HPDE6-E6E7 (cell line): ENCODE results near the gene GRIN1.

Experiments used
- DNase-seq: peaks from one replicate; pipeline ENCODE4 v3.0.0; 2011; ENCODE audit warnings: missing footprints; ENCODE audit errors: extremely low spot score

Gene GRIN1

DNA sequence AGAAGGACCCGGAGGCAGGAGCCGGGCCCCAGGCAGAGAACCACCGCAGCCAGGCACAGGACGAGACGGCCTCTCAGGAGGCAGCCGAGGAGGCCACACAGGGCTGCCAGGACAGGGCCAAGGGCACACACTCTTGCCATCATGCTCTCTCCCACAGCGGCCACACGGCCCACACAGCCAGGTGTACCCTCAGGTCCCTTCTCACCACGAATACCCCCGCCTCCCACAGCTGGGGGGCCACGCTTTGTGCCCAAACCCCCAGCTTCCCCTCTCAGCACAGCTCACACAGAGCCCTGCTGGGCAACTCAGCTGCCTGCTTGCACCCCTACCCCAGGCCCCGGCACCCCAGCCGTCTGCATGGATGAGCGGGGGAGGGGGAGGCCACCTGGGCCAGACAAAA is 54.8 kb downstream of the GRIN1 start:
- DNase-seq: no peak

- DNase-seq: no peak
These were observed 55.4 kb downstream of the GRIN1 start for GRCh38 chr9:137194388-137194787.

DNA sequence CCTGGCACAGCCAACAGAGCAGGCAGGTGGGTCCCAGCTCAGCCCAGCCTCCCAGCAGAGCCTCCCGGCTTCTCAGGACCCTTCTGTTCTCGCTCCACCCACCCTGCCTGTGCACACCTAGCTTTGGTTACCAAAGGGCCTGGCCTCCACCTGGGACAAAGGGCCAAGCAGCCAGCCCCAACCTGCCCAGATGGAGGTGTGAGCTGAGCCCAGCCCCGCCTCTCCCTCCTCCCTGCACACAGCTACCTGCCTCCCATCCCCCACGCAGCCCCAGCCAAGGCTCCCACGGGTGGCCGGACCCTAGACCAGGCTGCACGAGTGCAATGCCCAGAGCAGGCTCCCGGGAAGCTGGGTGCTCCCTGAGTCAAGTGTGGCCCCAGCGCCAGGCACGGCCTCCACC is 56.0 kb downstream of the GRIN1 start:
- no peak for DNase-seq

DNA sequence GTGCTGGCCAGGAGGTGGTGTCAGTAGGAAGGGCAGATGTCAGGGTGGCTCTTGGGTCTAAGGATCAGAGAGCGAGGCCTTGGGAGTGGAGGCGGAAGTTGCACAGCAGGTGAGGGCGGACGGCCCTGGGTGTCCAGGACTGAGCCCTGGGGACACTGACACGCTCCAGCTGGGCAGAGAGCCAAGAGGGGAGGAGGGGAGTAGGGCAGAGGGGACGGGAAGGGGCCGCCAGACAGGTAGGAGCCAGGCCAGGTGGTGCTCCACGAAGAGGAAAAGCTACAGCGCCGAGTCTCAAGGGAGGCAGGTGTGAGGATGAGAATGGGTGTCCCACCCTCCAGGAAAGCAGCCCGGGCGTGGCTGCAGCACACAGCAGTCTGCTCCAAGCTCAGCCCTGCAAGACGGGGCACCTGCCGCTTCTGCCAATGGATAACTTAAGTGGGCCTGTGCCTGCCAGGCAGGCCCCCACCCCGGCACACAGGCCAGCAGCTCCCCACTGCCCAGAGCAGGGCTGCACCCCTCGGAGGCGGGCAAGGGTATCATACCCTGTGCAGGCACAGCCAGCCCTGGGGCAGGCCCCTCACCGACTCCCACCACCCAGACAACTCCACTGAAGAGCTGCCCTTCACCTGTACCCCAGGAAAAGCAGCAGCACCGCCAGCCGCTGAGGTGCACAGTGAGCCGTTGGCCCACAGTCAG is 56.7 kb downstream of the GRIN1 start:
- DNase-seq: no peak

- DNase-seq: no peak
These were observed 59.3 kb downstream of the GRIN1 start for GRCh38 chr9:137198051-137198901.

- DNase-seq: no peak
These were observed 59.9 kb downstream of the GRIN1 start for GRCh38 chr9:137198902-137199283.

DNA sequence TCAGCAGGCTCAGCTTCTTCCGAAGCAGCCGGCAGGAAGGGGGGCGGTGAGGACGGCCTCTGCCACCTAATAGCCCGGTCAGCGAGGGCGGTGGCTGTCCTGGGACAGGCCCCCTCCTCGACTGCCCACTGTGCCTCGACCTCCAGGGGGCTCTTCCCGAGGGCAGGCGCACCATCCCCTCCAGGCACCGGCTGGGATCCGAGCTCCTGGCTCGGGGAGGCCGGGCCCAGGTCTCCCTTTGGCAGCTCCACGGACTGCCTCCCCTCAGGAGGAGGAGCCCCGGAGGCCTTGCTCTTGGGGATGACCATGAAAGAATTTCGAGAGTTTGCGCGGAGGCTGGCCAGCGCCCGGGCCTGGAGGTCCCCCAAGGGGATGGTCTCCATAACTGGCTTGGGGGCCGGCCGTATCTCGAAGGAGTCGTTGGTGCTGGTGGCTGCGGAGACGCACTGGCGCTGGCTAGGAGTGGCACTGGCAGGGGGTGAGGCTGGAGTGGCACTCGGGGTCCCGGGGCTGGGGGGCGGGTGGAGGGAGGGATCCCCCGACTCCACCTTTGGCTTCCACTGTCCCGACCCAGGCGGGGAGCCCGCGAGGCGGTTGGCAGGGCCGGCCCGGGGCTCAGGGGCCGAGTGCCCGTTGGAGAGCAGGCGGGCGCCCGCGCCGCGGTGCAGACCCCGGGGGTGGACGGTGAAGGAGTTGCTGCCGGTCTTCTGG is 60.6 kb downstream of the GRIN1 start:
- DNase-seq: no peak

DNA sequence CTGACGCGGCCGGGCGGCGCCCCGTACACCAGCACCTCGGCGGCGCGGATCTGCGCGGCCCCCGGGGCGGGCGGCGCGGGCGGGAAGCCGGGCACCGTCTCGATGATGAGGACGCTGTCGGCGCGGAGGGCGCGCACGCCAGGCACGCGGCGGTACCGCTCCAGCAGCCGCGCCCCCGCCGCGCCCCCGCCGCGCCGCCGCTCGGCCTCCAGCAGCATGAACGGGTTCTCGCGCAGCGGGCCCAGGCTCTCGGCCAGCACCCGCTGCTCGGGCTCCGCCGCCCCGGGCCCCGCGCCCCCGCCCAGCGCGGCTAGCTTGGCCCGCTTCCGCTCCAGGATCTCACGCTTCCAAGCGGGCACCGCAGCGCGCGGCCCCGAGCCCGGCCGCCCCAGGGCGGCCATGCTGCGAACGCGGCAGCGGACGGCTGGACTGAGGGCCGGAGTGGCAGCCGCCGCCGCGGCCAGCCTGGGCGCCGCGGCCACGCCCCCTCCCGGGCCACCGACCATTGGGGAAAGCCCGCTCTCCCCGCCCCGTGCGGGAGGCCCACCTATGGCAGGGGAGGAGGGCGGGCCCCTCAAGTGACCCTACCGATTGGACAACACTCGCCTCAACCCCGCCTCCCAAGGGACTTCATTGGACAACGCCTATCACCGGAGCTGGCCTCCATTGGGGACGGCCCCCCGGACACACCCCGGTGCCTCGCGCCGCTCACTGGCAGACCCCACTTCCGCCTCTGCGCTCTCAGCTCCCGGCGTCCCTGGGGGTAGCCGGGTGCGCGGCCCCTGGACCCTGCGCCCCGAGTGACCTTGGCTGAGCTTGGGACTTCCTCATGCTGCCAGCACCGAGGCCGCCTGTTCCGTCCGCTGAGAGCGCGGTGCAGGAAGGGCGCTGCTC is 61.6 kb downstream of the GRIN1 start, which contains the start of gene TPRN:
Gene TPRN, minus strand, starts transcription at position 431 of the 894 bp plus-strand sequence. Its CDS starts 30 bp downstream, at position 401.
- peak; percentile 100 for DNase-seq

- no peak for DNase-seq
These were observed 62.4 kb downstream of the GRIN1 start for GRCh38 chr9:137201205-137201868.

DNA sequence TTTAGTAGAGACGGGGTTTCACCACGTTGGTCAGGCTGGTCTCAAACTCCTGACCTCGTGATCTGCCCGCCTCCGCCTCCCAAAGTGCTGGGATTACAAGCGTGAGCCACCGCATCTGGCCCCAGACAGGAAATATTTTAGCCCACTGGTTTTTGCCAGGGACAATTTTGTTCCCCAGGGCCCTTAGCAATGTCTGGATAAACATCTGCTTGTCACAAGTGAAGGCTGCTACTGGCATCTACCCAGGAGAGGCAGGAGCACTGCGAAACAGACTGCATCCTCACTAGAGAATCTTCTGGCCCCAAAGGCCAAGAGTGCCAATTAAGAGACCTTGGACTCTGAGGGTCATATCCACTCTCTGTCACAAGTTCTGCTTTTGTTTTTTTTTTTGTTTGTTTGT is 64.0 kb downstream of the GRIN1 start:
- no peak for DNase-seq

DNA sequence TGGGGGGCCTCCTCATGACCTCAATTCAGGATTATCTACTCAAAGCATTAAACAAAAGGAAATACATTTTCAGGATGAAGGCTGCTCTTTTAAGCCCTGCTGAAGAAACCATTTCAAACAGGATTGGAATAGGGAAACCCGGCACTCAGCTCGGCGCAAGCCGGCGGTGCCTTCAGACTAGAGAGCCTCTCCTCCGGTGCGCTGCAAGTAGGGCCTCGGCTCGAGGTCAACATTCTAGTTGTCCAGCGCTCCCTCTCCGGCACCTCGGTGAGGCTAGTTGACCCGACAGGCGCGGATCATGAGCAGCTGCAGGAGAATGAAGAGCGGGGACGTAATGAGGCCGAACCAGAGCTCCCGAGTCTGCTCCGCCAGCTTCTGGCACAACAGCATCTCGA is 65.8 kb downstream of the GRIN1 start:
- no peak for DNase-seq

DNA sequence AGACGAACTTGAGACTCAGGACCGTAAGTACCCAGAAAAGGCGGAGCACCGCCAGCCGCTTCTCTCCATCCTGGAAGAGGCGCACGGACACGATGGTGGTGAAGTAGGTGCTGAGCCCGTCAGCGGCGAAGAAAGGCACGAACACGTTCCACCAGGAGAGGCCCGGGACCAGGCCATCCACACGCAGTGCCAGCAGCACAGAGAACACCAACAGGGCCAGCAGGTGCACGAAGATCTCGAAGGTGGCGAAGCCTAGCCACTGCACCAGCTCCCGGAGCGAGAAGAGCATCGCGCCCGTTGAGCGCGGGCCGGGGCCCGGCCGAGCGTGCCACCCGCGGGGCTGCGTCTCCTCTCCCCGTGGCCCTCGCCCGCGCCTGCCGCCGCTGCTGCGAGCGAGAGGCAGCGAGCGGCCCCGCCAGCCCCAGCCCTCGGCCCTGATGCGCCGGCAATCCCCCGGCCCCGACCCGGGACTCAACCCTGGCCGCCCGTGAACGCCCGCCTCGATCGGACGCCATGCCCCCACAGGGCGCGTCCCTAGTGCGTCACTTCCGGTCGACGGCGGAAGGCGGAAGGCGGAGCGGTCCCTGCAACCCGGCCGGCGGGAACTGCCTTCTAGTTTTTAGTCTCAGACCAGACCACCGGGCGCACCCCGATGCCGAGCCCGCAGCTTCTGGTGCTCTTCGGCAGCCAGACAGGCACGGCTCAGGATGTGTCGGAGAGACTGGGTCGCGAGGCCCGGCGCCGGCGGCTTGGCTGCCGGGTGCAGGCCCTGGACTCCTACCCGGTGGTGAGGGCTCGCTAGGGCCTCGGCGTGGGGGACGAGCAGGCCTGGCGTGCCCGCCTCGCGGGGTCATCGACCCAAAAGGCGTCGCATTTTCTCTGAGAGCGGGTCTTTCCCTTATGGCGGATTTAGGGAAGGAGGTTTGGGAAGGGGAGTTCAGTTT is 66.4 kb downstream of the GRIN1 start, which contains the start of the genes NDOR1 and TMEM203:
Gene NDOR1, plus strand, starts transcription at position 575 of the 944 bp plus-strand sequence. Its CDS starts 78 bp downstream, at position 653.
Gene TMEM203, minus strand, starts transcription at position 523 of the 944 bp plus-strand sequence. Its CDS starts 234 bp downstream, at position 289.
- DNase-seq: peak; percentile 90

DNA sequence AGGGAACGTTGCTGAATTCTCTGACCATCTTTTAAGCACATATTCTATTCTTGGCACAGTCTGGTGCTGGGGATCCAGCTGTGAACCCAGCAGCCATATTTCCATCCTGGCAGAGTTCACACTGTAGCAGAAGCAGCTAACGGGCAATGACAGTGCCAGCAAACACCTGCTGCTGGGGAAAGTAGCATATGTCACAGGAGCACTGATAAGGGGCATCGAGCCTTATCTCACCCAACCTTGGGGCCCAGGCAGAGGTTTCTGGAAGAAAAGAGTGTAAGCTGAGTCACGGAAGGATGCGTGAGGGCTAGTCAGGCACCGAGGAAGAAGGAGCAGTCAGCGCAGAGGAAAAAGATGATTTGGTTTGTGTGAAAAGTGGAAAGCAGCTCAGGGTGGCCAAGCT is 67.6 kb downstream of the GRIN1 start:
- no peak for DNase-seq

- no peak for DNase-seq
These were observed 72.6 kb downstream of the GRIN1 start for GRCh38 chr9:137211532-137211931.

DNA sequence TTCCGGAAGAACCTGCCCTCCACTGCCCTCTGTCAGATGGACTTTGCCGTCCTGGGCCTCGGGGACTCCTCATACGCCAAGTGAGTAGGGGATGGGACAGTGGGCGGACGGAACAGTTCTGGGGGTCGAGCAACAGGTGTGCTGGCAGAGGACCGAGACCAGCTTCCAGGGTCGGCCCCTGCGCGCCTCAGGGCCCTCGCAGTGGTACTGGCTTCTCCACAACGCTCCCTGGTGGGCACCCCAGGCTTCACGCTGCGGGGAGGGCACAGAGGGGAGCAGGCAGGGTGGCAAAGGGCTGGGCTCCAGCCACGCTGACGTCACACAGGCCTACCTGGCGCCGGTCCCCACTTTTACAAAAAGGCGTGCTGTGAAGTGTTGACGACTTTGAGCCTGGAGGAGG is 73.6 kb downstream of the GRIN1 start:
- DNase-seq: no peak

- DNase-seq: no peak
These were observed 74.5 kb downstream of the GRIN1 start for GRCh38 chr9:137213160-137214060.

DNA sequence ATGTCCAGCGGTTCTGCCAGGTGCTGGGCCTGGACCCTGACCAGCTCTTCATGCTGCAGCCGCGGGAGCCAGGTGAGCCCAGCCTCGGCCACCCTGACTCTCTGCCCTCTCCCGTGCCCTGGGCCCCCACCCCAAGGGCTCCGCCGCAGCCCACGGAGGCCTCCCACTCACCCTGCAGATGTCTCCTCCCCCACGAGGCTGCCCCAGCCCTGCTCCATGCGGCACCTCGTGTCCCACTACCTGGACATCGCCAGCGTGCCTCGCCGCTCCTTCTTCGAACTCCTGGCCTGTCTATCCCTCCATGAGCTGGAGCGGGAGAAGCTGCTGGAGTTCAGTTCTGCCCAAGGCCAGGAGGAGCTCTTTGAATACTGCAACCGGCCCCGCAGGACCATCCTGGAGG is 75.7 kb downstream of the GRIN1 start:
- no peak for DNase-seq

GRCh38 chr9:137215196-137215986 is 76.4 kb downstream of the GRIN1 start:
- DNase-seq: no peak
